Spleen (tissue), 11 donors: Measurements from ENCODE around the gene SPATS2. TPM values are rescaled to one million over a fixed set of nuclear protein-coding genes. Genes with fewer than 3 reads are reported as not detected.

Experiments
- DNase-seq: peaks from one replicate; pipeline ENCODE4 v3.0.0-alpha.2; 2020
- H3K27ac ChIP-seq, 8 donors: fragments of 200-600 bp; sonication (generic) in 7 of 8; 1 replicate in 4 of 8; 2 replicates in 4 of 8; pipeline versions ENCODE4 v1.5.0 to v1.8.0; 2016 to 2021; ENCODE audit warnings: inconsistent platforms in 4 of 8, mild to moderate bottlenecking in 4 of 8, moderate library complexity in 1 of 8
- H3K27me3 ChIP-seq, 7 donors: fragments of 200-600 bp; sonication (generic) in 6 of 7; replicated peaks in 1 of 7; 1 replicate in 4 of 7; 2 replicates in 3 of 7; pipeline versions ENCODE4 v1.5.0 to v1.8.0; 2016 to 2021; ENCODE audit warnings: inconsistent platforms in 3 of 7, mild to moderate bottlenecking in 1 of 7
- H3K36me3 ChIP-seq, 6 donors: fragments of 200-600 bp; sonication (generic) in 5 of 6; 1 replicate in 4 of 6; 2 replicates in 2 of 6; pipeline versions ENCODE4 v1.5.0 to v1.8.0; 2016 to 2021; ENCODE audit warnings: inconsistent platforms in 2 of 6
- H3K4me1 ChIP-seq, 6 donors: fragments of 200-600 bp; sonication (generic) in 5 of 6; 1 replicate in 3 of 6; 2 replicates in 3 of 6; pipeline versions ENCODE4 v1.5.0 to v1.8.0; 2016 to 2021; ENCODE audit warnings: inconsistent platforms in 3 of 6
- H3K4me3 ChIP-seq, 8 donors: fragments of 200-600 bp; sonication (generic) in 7 of 8; 1 replicate in 4 of 8; 2 replicates in 4 of 8; pipeline versions ENCODE4 v1.5.0 to v1.8.0; 2016 to 2021; ENCODE audit warnings: inconsistent platforms in 4 of 8, mild to moderate bottlenecking in 4 of 8, moderate library complexity in 2 of 8
- H3K9me3 ChIP-seq, 8 donors: fragments of 200-600 bp; sonication (generic) in 7 of 8; 1 replicate in 4 of 8; 2 replicates in 4 of 8; pipeline versions ENCODE4 v1.5.0 to v1.8.0; 2016 to 2021; ENCODE audit warnings: inconsistent platforms in 4 of 8
- CTCF ChIP-seq, 11 experiments: fragments of 200-600 bp in 7 of 11; fragments of 450-650 bp in 4 of 11; sonication (generic) in 4 of 11; IDR thresholded peaks in 8 of 11; conservative IDR thresholded peaks in 3 of 11; 1 replicate in 7 of 11; 2 replicates in 4 of 11; pipeline versions ENCODE4 v1.4.0 to v1.8.0; 2016 to 2021; ENCODE audit warnings: antibody characterized with exemption in 11 of 11, inconsistent platforms in 4 of 11, mild to moderate bottlenecking in 1 of 11
- POLR2A ChIP-seq, 3 donors: fragments of 450-650 bp; IDR thresholded peaks; one replicate each; pipeline ENCODE4 v1.5.1; 2017; ENCODE audit warnings: antibody characterized with exemption in 3 of 3, mild to moderate bottlenecking in 1 of 3
- POLR2AphosphoS5 ChIP-seq, 3 donors: sonication (generic); formaldehyde crosslinking; IDR thresholded peaks; one replicate each; pipeline ENCODE4 v1.5.1; 2017; ENCODE audit warnings: antibody characterized with exemption in 3 of 3
- WGBS, 5 donors: extraction: QIAGEN DNeasy Blood & Tissue Kit in 3 of 5; methylation state at CpG; one replicate each; pipeline versions ENCODE4 v1.1.5 to v1.1.7; 2013 to 2018; 5-methylcytosine and 5-hydroxymethylcytosine counted together
- intact Hi-C: fragments of 100-400 bp; cut with DNase I; formaldehyde crosslinking; loops from one replicate; pipeline ENCODE4 v1.15.0; 2023; ENCODE audit warnings: low total_unique reads
- polyA plus RNA-seq, 3 donors: library from polyadenylated mRNA; stranded (reverse); fragments of 200-250 nt; gene quantifications; one replicate each; pipeline ENCODE4 v1.2.1, GENCODE V29; 2013
- total RNA-seq, 7 donors: library from RNA; depleted of rRNA in 3 of 7; stranded (reverse); fragments of >200 nt in 3 of 7; fragmentation: NEBNext Ultra II Directional in 4 of 7; extraction: Animal tissue kit (Norgen Biotek cat#: 25700) in 4 of 7; gene quantifications; one replicate each; pipeline versions ENCODE4 v1.1.0 to v1.2.1, GENCODE V29; 2016 to 2021
- donor health status: healthy with polysubstance abuse.
- donor health status: DM: no; HTN: no; CAD: no; lungs with moderate emphysema.
- donor health status: DM: no; HTN: no; CAD: no.
- donor health status: Bipolar disorder and iron deficiency.
- donor health status: healthy.
- donor health status: DM: no; HTN: no; CAD: no.
- donor health status: DM: yes; HTN: yes; CAD: no.

Gene SPATS2
- total and polyA plus RNA-seq, 10 donors, result 7.1 to 27.0 (median 19.0) TPM

DNA sequence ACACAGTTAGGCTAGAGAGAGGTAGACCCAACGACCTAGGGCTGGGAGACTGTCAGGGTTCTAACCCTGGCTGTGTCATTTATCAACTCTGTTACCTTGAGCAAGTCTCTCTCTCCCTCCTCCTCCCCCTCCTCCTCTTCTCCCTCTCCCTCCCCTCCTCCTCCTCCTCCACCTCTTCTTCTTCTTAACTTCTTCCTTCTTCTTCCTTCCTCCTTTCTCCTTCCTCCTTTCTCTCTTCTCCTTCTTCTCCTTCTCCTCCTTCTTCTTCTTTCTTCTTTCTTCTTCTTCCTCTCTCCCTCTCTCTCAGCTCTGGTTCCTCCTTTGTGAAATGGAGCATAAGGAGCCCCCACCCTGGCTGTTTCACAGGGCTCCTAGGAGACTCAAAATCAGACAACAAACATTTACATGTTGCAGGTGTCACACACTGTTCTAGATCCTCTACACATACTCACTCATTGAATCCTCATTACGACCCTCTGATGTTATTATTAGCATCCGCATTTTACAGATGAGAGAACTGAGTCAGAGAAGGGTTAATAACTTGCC is 169.3 kb downstream of the SPATS2 start:
- intact Hi-C loops, result no loop called here
- H3K4me1 ChIP-seq, result peaks cover 4 to 56% (median 29%) of the 10 kb centered on the region in 6 donors
- WGBS, 5 donors, result 33 to 53% (median 39%) methylated on average over 3 of the region's 3 CpGs
- no peaks in the 10 kb centered on the region for H3K9me3 ChIP-seq
- peaks cover 0 to 65% (median 30%) of the 10 kb centered on the region in 7 donors for H3K27me3 ChIP-seq
- no peak for TF ChIP-seq CTCF (IDR thresholded peaks at IDR 0.05 in 8 of 11, conservative IDR thresholded peaks at IDR 0.05 in 3 of 11)
- H3K36me3 ChIP-seq, result no peaks in the 10 kb centered on the region
- DNase-seq, result no peak
- H3K27ac ChIP-seq, result peak overlapping the region in 2 of 8 donors; percentile 15 to 80
- H3K4me3 ChIP-seq, result no peak overlapping the region

DNA sequence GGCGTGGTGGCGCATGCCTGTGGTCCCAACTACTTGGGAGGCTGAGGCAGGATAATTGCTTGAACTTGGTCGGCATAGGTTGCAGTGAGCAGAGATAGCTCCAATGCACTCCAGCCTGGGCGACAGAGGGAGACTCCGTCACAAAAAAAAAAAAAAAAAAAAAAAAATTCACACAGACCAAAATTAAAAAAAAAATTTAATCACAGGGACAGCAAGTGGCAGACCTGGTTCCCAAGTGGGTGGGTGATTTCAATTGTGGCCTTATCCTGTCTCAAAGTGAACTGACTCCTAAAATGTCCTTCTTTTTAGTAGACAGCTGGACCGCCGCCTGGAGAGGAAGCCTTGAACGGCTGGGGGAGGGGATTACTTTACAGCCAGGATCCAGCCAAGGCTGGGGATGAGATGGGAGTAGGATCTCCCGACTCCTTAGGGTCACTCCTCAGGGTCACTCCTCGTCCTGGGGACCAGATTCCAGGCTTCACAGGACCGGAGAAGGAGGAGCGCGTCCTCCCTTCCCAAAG is 170.0 kb downstream of the SPATS2 start:
- 17 to 26% (median 21%) methylated on average over 11 to 13 of the region's 13 CpGs for WGBS, 5 donors
- TF ChIP-seq CTCF (IDR thresholded peaks at IDR 0.05 in 8 of 11, conservative IDR thresholded peaks at IDR 0.05 in 3 of 11), result no peak
- no peak for TF ChIP-seq POLR2AphosphoS5 (IDR thresholded peaks at IDR 0.05)
- TF ChIP-seq POLR2A (IDR thresholded peaks at IDR 0.05), result no peak
- Histone ChIP-seq H3K9me3 (no peaks in the 10 kb centered on the region), H3K4me1 (peaks cover 4 to 56% (median 29%) of the 10 kb centered on the region in 6 donors), H3K27ac (peak overlapping the region in 3 of 8 donors; percentile 20 to 80 (median 47)), H3K4me3 (peak overlapping the region in 7 of 8 donors; percentile 50 to 82 (median 62)), H3K36me3 (no peaks in the 10 kb centered on the region), H3K27me3 (peaks cover 0 to 65% (median 30%) of the 10 kb centered on the region in 7 donors)
- intact Hi-C loops, result no loop called here
- no peak for DNase-seq

DNA sequence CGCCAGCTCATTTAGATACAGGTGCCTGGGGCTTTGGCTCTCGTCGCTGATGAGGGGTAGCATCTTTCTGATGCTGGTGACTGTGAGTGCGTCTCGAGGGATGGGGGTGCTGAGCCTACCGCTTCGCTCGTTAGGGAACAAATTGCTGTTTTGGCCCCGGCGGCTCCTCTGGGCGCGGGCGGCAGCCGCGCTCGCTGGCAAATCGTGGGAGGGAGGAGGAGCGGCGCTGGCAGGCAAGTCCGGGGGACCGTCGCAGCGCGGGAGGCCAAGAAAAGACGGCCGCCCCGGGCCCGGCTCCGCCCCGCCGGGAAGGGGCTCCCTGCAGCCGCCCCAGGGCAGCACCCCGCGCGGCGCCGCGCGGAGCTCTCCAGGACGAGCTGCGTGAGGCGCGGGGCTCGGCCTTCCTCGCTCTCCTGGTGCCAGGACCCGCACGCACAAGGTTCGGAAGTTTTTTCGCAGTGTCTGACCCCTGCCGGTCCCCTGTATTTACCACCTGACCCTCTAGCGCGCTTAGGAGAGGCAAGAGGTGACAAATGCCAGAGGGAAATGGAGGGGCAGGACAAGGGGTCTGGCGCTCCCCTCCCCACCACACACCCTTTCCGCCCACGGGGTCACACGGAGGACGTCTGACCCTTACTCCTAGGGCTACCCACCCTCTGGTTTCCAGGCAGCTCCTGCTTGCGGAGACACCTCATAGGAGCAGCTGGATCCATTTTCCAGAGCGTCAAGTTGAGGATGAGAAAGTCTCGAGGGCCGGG is 170.7 kb downstream of the SPATS2 start:
- peak; percentile 78 for DNase-seq
- Histone ChIP-seq H3K27ac (peak overlapping the region in 3 of 8 donors; percentile 20 to 80 (median 47)), H3K4me3 (peak overlapping the region; percentile 30 to 82 (median 60)), H3K27me3 (peaks cover 0 to 65% (median 30%) of the 10 kb centered on the region in 7 donors), H3K4me1 (peaks cover 4 to 56% (median 29%) of the 10 kb centered on the region in 6 donors), H3K9me3 (no peaks in the 10 kb centered on the region), H3K36me3 (no peaks in the 10 kb centered on the region)
- intact Hi-C loops, result no loop called here
- 1 to 2% (median 2%) methylated on average over 28 to 61 of the region's 61 CpGs for WGBS, 5 donors
- TF ChIP-seq POLR2A (IDR thresholded peaks at IDR 0.05) (no peak), POLR2AphosphoS5 (IDR thresholded peaks at IDR 0.05) (no peak), CTCF (IDR thresholded peaks at IDR 0.05 in 8 of 11, conservative IDR thresholded peaks at IDR 0.05 in 3 of 11) (no peak)
